ENCODE measurements around the gene GNA15.

DNA sequence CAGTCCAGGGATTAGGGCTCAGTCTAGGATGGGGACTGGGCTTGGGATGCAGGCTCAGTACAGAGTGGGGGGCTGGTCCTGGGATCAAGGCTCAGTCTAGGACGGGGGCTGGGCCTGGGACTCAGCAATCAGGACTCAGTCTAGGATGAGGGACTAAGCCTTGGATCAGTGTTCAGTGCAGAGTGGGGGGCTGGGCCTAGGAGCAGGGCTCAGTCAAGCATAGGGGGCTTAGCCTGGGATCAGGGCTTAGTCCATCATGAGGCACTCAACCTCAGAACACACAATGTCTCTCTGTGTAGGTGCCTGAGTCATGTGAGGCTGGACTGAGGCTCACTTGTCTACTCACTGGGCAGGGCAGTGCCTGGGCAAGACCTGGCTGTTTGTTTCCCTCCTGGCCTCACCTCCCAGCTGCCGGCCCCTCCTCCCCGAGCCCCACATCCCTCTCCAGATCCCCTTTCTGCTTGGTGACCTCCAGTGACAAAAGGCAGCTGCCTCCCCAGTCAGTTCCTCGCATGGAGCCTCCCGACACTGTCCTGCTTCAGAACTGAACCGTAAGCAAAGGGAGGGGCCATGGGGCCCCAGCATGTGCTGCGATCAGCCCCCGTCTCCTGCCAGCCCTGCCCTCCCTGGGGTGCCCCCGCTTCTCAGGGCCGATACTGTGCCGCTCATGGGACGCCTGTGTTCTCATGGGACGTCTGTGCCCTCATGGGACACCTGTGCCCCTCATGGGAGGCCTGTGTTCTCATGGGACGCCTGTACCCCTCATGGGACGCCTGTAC, 36.2 kb downstream of the GNA15 start:
- TF ChIP-seq, protein P1, sequence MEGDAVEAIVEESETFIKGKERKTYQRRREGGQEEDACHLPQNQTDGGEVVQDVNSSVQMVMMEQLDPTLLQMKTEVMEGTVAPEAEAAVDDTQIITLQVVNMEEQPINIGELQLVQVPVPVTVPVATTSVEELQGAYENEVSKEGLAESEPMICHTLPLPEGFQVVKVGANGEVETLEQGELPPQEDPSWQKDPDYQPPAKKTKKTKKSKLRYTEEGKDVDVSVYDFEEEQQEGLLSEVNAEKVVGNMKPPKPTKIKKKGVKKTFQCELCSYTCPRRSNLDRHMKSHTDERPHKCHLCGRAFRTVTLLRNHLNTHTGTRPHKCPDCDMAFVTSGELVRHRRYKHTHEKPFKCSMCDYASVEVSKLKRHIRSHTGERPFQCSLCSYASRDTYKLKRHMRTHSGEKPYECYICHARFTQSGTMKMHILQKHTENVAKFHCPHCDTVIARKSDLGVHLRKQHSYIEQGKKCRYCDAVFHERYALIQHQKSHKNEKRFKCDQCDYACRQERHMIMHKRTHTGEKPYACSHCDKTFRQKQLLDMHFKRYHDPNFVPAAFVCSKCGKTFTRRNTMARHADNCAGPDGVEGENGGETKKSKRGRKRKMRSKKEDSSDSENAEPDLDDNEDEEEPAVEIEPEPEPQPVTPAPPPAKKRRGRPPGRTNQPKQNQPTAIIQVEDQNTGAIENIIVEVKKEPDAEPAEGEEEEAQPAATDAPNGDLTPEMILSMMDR (IDR thresholded peaks at IDR 0.05; ENCODE audit: low read depth, low read length, poor library complexity, severe bottlenecking) = no peak
- no peak for TF ChIP-seq EZH2phosphoT487 (IDR thresholded peaks at IDR 0.05; ENCODE audit: borderline replicate concordance, low read length)
